Effector memory CD4-positive, alpha-beta T cell (primary cell): ENCODE data around the gene PLXNB2.

Experiments used
- DNase-seq, 3 donors: peaks; one replicate each; pipeline ENCODE4 v3.0.0-alpha.2; 2020
- H3K27ac ChIP-seq: 2 replicates; pipeline ENCODE4 v1.7.0; 2013; ENCODE audit warnings: mild to moderate bottlenecking, low read length, moderate library complexity; ENCODE audit not compliant: insufficient read depth, poor library complexity, severe bottlenecking
- H3K27me3 ChIP-seq: replicated peaks from 2 replicates; pipeline ENCODE4 v1.7.0; 2013; ENCODE audit warnings: mild to moderate bottlenecking, low read length; ENCODE audit not compliant: insufficient read depth, control insufficient read depth, poor library complexity, severe bottlenecking
- H3K36me3 ChIP-seq: 2 replicates; pipeline ENCODE4 v1.7.0; 2013; ENCODE audit warnings: mild to moderate bottlenecking, low read length, moderate library complexity; ENCODE audit not compliant: control insufficient read depth, insufficient read depth
- H3K4me1 ChIP-seq: 2 replicates; pipeline ENCODE4 v1.7.0; 2013; ENCODE audit warnings: low read length, mild to moderate bottlenecking; ENCODE audit not compliant: control insufficient read depth, insufficient read depth, poor library complexity, severe bottlenecking
- H3K4me3 ChIP-seq: 2 replicates; pipeline ENCODE4 v1.7.0; 2013; ENCODE audit warnings: low read length, low read depth, mild to moderate bottlenecking; ENCODE audit not compliant: insufficient read depth, poor library complexity, severe bottlenecking
- H3K9me3 ChIP-seq: 2 replicates; pipeline ENCODE4 v1.7.0; 2013; ENCODE audit warnings: mild to moderate bottlenecking, low read length, moderate library complexity; ENCODE audit not compliant: control insufficient read depth

The PLXNB2 gene

GRCh38 chr22:50252082-50253045 lies 55.1 kb downstream of the PLXNB2 start:
- DNase-seq, result peak; percentile 42 to 53 (median 48)
- H3K36me3 ChIP-seq, result peaks cover 5% of the 10 kb centered on the region
- peaks cover 27% of the 10 kb centered on the region for H3K4me1 ChIP-seq
- no peak overlapping the region for H3K27ac ChIP-seq
- H3K9me3 ChIP-seq, result no peaks in the 10 kb centered on the region
- H3K4me3 ChIP-seq, result no peak overlapping the region
- no peaks in the 10 kb centered on the region for H3K27me3 ChIP-seq

- Histone ChIP-seq H3K4me3 (peak overlapping the region; percentile 70), H3K9me3 (no peaks in the 10 kb centered on the region), H3K4me1 (peaks cover 27% of the 10 kb centered on the region), H3K27ac (peak overlapping the region; percentile 52), H3K36me3 (peaks cover 11% of the 10 kb centered on the region), H3K27me3 (no peaks in the 10 kb centered on the region)
- no peak for DNase-seq
Measured at GRCh38 chr22:50251477-50252081, 55.9 kb downstream of the PLXNB2 start.

GRCh38 chr22:50250555-50251476 lies 56.6 kb downstream of the PLXNB2 start, which contains the start of gene HDAC10:
Gene HDAC10, minus strand, starts transcription at chr22:50251265. Its CDS starts 233 bp downstream, at chr22:50251032.
- peaks cover 18% of the 10 kb centered on the region for H3K36me3 ChIP-seq
- peak within 1 kb of the TSS; percentile 70 for H3K4me3 ChIP-seq
- H3K27ac ChIP-seq, result peak within 1 kb of the TSS; percentile 52
- H3K27me3 ChIP-seq, result no peaks in the 10 kb centered on the region
- H3K9me3 ChIP-seq, result no peaks in the 10 kb centered on the region
- peaks cover 35% of the 10 kb centered on the region for H3K4me1 ChIP-seq
- DNase-seq, result peak; percentile 60 to 72 (median 62)

GRCh38 chr22:50250249-50250554 lies 57.2 kb downstream of the PLXNB2 start:
- Histone ChIP-seq H3K27ac (no peak overlapping the region), H3K4me3 (peak overlapping the region; percentile 70), H3K9me3 (no peaks in the 10 kb centered on the region), H3K36me3 (peaks cover 18% of the 10 kb centered on the region), H3K4me1 (peaks cover 40% of the 10 kb centered on the region), H3K27me3 (no peaks in the 10 kb centered on the region)
- DNase-seq, result no peak

- no peak for DNase-seq
- peaks cover 40% of the 10 kb centered on the region for H3K4me1 ChIP-seq
Measured at GRCh38 chr22:50249341-50250248, 57.9 kb downstream of the PLXNB2 start.

GRCh38 chr22:50248196-50249081 lies 59.0 kb downstream of the PLXNB2 start:
- Histone ChIP-seq H3K27me3 (no peaks in the 10 kb centered on the region), H3K27ac (peak overlapping the region; percentile 6), H3K4me3 (no peak overlapping the region), H3K36me3 (peaks cover 18% of the 10 kb centered on the region), H3K9me3 (no peaks in the 10 kb centered on the region), H3K4me1 (peaks cover 49% of the 10 kb centered on the region)
- DNase-seq, result no peak

More at GRCh38 chr22:50249341-50250248, 57.9 kb downstream of the PLXNB2 start:
- Histone ChIP-seq H3K36me3 (peaks cover 18% of the 10 kb centered on the region), H3K4me3 (no peak overlapping the region), H3K27ac (no peak overlapping the region), H3K27me3 (no peaks in the 10 kb centered on the region), H3K9me3 (no peaks in the 10 kb centered on the region)

- Histone ChIP-seq H3K27me3 (no peaks in the 10 kb centered on the region), H3K36me3 (peaks cover 18% of the 10 kb centered on the region), H3K9me3 (no peaks in the 10 kb centered on the region), H3K4me3 (no peak overlapping the region), H3K27ac (no peak overlapping the region), H3K4me1 (peaks cover 53% of the 10 kb centered on the region)
- peak; percentile 49 to 73 (median 54) for DNase-seq
Measured at GRCh38 chr22:50247748-50248147, 59.7 kb downstream of the PLXNB2 start.

- no peak overlapping the region for H3K27ac ChIP-seq
- peaks cover 62% of the 10 kb centered on the region for H3K4me1 ChIP-seq
- H3K4me3 ChIP-seq, result no peak overlapping the region
- peaks cover 18% of the 10 kb centered on the region for H3K36me3 ChIP-seq
- H3K9me3 ChIP-seq, result no peaks in the 10 kb centered on the region
- no peaks in the 10 kb centered on the region for H3K27me3 ChIP-seq
- DNase-seq, result no peak
Measured at GRCh38 chr22:50246242-50247175, 60.9 kb downstream of the PLXNB2 start.
